Stimulated activated CD4-positive, alpha-beta T cell treated with anti-CD3 and anti-CD28 coated beads, Interleukin-15, amount 100 ng/mL, for 1 hour (primary cell): ENCODE results near the gene NACA.
"Not testable (repeated sequence)": the region's sequence is repeated elsewhere in the genome, so short reads cannot be mapped to it uniquely, and the experiment has no call there.

Experiments
- DNase-seq, 2 donors: peaks; one replicate each; pipeline ENCODE4 v3.0.0-alpha.2; 2020; ENCODE audit warnings: low read depth in 1 of 2, low spot score in 1 of 2

The NACA gene

DNA sequence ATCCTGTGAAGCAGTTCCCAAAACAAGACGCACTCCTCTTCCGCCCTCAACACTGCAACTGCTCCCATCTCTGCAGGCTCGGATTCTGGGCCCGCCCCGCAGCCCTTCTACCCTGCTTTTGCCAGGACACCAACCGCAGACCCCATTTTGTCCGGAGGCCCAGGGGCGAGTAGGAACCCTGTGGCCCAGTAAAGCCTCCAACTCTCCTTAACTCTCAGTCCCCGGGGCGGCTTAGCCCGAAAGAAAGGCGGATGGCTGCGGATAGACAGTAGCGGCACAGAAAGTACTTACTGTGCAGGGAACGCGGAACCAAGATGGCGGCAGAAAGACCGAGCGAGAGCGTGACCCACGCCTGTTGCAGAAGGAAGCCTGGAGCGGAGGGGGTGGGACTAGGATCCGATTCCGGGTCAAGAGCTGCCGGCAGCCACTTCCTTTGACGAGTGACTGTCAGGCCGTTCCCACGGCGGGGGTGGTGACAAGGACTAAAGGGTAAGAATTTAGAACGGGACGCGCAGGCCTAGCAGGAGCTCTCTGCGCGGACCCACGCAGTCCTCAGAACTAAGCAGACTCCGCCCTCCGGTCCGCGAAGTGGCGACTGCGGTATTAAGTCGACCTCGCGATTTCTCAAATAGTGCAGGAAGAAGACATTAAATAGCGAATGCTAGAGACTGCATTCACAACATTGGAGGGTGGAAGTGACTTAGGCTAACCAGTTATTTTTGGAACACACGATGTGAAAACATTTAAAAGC lies at the start of gene NACA:
Gene NACA, minus strand, starts transcription at position 328 of the 751 bp plus-strand sequence. CDS start 778 bp downstream, outside the sequence.
- peak; percentile 93 to 95 for DNase-seq

DNA sequence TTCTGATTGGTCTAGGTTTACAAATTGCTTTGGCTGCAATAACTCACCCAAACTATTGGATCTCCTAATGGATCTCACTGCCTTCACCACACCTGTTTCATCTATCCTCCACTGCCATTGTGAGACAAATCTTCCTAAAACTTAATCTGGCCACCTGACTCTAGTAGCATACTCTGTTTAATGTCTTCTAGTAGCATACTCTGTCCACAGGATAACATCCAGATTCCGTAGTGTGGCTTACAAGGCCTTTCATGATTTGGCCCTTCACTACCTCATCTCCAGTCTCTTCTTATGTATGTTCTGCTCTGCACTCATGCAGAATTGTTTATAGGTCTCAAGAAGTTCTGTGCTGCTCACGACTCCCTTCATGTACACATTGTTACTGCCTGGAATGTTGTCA lies 48.0 kb upstream of the NACA start:
- DNase-seq: no peak

DNA sequence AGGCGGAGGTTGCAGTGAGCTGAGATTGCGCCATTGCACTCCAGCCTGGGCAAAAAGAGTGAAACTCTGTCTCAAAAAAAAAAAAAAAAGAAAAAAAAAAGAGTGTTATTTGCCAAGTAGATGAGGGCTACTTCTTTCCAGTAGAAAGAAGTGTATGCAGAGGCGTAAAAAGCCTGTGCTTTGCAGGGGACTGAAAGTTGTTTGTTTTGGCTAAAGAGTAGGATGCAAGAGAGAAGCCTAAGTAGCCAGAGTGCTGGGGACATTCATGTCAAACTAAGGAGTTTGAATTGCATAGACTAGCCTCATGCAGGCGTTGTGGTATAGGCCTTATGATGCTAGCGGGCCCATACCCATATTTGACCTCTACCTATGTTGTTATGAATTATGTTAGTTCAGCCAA lies 47.5 kb upstream of the NACA start:
- DNase-seq: no peak

GRCh38 chr12:56769868-56770267 lies 44.8 kb upstream of the NACA start:
- DNase-seq: no peak

DNA sequence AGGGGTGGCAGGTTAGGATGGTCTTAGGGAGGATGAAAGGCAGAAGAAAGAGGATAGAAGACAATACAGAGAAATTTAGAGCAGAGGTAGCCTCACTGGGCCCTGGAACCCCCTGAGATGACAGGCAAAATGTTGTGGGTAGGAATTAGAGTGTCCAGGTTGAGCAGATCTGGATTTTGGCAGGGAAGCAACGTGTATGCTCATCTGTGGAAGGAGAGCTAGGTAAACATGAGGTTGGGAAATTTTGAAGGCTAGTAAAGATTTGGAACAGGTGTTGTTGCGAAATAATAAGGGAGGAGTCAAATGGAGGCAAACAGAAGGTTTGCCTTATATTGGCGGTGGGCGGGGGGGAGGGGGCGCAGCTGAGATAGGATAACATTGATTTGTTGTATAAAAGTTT lies 43.3 kb upstream of the NACA start:
- DNase-seq: no peak

- DNase-seq: no peak
Measured at GRCh38 chr12:56766535-56766934, 41.4 kb upstream of the NACA start.

DNA sequence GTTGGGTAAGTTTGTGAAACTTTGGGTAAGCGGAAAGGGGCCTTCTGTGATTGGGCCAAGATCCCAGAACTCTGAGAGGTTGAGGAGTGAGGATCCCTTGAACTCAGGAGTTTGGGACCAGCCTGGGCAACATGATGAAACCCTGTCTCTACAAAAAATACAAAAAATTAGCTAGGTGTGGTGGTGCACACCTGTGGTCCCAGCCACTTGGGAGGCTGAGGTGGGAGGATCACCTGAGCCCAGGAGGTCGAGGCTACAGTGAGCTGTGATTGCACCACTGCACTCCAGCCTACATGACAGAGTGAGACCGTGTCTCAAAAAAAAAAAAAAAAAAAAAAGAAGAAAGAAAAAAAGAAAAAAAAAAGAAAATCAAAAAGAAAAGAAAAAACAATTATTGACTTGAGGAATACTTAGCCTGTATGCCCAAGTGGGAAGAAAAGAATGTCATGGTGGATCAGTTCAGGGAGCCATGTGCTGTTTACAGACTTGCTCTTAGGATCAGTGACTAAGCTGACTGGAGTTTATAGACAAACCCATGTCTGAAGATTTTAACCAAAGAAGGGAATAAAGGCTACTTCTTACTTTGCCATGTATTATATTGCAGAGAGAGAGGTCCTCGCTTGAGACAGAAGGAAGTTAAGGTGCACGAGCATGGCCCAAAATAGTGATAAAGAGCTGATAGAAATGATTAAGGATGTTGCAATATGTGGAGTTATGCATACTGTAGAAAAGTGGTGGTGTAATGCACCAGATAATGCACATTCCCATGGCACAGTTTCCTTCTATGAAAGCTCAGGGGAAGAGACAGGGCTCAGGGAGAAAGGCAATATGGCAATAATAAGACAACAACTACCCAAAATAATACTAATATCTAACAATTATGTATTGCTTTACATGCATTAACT lies 38.9 kb upstream of the NACA start:
- no peak for DNase-seq

- no peak for DNase-seq
Measured at GRCh38 chr12:56761812-56762211, 36.7 kb upstream of the NACA start.

GRCh38 chr12:56760460-56760859 lies 35.4 kb upstream of the NACA start:
- DNase-seq: no peak

DNA sequence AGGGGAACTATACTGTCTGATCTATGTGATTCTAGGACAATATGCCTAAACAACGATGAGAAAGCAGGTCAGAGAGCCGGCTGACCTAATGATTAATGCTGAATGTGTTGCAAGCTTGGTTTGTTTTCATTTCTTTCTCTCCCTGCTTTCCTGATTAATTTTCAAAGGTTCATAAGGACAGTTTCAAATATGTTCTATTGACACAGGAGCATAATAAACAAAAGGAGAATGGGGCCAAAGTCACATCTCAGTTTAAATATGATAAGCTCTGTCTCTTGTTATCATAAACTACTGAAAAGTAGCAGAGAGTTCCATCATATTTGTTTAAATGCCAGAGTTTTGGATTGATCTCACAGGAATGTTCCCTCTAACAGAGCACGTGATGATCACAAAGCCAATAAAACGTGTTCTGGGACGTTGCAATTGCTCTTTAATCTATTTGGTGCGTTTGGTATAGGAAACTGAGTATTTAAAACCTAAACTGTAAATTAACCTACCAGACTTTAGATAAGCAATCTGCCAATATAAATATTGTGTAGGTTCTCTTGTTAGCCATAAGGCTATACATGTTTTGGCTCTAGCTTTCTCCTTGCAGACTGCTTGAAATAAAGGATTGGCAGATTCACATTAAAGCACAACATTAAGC lies 34.3 kb upstream of the NACA start:
- DNase-seq: no peak

DNA sequence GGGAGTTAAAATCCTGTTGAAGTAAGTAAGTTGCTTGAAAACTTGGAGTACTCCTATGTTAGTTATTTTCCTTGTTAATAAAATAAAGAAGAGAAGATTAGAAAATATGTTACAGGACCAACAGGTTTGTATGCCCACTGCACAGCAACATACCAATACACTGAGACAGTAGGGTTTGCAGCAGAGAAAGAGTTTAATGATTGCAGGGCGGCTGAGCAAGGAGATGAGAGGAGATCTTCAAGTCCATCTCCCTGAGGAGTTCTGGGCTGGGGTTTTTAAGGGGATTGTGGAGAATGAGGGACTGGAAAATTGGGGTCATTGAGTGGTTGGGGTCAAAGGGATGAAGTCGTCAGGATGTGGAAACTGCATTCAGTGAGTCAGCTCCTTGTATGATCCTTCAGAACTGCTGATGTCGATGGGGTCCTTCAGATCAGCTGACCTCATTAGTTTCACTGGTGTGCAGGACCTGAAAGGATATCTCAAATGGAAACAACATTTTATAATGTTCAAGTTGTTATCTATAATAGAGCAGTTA lies 33.7 kb upstream of the NACA start:
- no peak for DNase-seq

DNA sequence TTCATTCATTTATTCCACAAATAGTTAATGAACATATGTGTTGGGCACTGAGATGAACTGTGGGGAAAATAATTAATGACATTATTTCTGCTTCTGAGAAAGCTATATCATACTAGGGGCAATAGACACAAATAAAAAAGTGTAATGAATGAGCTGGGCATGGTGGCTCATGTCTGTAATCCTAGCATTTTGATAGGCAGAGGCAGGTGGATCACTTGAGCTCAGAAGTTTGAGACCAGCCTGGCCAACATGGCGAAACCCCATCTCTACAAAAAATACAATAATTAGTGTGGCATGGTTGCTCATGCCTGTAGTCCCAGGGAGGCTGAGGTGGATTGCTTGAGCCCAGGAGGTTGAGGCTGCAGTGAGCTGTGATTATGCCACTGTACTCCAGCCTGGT lies 32.9 kb upstream of the NACA start:
- not testable (repeated sequence) for DNase-seq

- DNase-seq: no peak
Measured at GRCh38 chr12:56753566-56753965, 28.5 kb upstream of the NACA start.

DNA sequence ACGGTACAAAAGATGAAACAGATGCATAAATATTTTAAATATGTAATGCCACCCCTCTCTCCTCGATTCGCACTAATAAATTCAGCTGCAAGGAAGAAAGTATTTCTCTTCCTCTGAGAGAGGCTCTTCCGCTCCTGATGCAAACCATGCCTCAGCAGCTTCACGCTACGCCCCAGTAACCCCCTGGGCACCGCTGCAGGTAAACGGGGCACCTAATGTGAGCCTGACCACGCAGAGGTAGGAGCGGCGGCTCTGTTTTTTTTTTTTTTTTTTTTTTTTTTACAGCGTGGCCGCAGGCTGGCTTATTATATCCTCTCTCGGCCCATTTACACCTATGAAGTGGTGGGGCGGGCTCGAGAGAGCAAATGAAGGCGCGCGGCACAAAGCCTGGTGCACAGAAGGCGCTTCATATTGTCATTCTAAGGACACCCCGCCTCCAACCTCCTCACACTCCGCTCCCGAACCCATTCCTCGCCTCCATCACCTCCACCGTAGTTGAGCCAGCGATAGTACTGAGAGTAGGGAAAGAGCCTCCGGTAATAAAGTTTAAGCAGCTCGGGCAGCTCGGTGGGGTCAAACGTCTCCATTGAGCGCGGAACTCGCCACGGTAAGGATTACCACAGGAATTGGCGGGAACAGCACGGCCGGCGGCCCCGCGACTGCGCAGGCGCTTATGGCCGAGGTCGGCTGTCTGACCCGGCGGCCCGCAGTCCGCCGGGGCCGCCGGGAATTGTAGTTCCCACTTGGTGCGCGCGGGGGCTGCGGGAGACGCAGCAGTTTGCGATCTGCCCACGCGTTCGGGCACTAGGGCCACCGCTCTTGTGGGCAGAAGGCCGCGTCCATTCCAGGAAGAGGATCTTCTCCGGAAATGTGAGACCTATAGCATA lies 26.9 kb upstream of the NACA start, which contains the start of gene PRIM1:
Gene PRIM1, minus strand, starts transcription at position 612 of the 887 bp plus-strand sequence. Its CDS starts 25 bp downstream, at position 587.
- peak; percentile 59 to 80 for DNase-seq

GRCh38 chr12:56750596-56750995 lies 25.5 kb upstream of the NACA start:
- DNase-seq: not testable (repeated sequence)

GRCh38 chr12:56749853-56750252 lies 24.8 kb upstream of the NACA start:
- DNase-seq: no peak

DNA sequence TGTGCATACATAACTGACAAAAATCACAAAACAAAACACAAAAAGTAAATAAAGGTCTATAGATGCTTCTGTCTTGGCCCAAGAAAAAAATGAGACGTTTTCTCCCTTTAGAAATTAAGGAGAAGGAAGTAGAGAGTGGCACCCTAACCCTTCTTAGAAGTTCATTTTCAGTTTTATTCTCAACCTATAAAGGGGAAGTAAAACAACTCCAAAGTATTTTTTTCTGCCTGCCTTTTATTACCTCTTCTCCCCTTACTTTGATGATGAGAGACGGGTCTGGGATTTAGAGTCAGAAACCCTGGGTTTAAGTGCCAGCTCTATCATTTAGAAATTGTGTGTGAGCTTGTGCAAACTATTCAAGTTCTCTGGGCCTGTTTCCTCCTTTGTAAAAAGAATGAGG lies 24.3 kb upstream of the NACA start:
- no peak for DNase-seq

DNA sequence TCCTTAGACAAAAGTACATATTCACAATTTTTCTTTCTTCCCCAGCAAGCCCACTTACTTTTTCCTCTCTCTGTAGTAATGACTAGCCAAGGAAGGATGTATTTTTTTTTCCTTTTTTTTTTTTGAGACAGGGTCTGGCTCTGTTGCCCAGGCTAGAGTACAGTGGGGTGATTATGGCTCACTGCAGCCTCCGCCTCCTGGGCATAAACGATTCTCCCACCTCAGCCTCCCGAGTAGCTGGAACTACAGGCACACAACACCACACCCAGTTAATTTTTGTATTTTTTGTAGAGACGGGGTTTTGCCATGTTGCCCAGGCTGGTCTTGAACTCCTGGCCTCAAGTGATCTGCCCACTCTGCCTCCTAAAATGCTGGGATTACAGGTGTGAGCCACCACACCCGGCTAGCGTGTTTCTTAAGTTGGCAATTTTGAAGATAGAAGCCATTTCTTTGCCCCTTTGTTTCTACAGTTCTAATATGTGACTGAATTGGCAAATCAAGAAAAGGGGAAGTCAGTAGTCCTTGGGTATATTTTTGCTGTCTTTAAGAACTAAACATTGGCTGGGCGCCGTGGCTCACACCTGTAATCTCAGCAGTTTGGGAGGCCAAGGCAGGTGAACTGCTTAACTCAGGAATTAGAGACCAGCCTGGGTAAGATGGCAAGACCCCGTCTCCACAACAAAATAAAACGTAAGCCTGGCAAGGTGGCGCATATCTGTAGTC lies 3.2 kb upstream of the NACA start:
- no peak for DNase-seq

- DNase-seq: not testable (repeated sequence)
Measured at GRCh38 chr12:56726196-56726675, 1.1 kb upstream of the NACA start.

DNA sequence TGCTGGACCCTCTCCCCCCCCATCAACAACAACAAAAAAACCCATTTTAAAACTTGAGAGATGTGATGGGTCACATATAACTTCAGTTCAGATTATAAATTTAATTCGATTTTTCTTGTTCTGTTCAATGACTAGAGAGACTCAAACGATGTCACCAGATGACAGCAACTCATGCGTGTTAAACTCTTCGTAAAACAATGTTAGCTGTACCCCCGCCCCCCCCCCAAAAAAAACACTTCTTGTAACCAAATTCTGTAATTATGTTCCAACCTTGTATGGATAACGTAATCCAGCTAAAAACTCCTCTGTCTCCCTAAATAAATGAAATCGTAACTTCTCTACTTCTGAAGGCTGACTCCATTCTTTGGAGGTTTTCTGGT lies 614 bp upstream of the NACA start:
- no peak for DNase-seq
